NOMO-1 treated with DMSO at 0.1 percent for 48 hours (cell line): ENCODE data around the gene WDR27.

Experiments used
- DNase-seq: peaks from one replicate; lab custom pipeline; 2025; ENCODE audit not compliant: unreplicated experiment; lab: John Stamatoyannopoulos, UW

Gene WDR27

DNA sequence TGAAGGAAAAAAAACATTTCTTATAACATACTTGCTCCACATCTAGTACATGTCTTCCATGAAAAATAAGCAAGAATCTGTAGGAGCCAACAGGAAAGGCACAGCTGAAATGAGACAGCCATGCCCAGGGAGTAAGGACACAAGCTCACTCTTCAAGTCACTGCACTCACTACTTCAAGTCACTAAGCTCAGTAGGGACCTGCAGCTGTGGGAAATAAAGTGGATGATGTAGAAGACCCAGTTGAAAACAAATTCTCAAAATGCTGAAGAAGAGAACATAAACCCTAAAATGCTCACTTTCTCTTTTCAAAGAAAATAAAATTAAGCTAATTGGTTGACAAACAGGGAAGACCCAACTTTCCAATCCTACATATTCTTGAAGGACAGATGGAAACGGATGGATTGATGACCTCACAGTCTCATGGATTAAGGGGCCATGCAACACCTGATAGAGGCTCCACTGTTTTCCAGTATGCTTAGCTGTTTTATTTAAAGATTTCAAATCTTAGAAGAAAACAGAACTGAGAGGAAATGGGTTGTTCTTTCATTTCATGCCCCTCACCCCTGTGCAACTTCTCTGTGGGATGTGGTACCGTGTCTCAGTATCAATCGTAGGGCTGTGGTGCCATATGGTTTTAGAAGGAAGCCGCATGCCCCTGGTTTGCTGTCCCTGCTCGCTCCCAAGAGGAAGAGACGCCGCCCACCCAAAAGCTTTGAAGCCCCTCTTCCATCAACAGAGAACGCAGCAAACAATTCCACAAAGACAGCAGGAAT, 133.3 kb downstream of the WDR27 start:
- DNase-seq: no peak

DNA sequence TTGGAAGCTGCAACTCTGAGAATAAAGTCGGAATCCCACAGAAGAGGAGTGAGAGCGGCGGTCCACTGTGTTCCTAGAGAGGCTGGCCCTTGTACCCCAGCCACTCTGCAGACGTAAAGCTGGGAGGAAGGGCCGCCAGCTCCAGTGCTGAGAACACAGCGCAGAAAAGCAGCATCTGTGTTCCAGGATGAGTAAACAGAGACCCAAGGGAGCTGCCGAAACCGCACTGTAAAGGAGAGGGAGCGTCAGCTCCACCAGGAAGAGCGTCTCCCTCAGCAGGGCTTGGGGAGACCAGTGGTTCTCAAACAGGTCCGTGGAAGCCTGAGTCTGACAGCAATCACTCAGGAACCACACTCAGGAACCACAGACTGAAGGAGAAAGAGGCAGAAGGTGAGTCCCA, 134.0 kb downstream of the WDR27 start:
- no peak for DNase-seq

DNA sequence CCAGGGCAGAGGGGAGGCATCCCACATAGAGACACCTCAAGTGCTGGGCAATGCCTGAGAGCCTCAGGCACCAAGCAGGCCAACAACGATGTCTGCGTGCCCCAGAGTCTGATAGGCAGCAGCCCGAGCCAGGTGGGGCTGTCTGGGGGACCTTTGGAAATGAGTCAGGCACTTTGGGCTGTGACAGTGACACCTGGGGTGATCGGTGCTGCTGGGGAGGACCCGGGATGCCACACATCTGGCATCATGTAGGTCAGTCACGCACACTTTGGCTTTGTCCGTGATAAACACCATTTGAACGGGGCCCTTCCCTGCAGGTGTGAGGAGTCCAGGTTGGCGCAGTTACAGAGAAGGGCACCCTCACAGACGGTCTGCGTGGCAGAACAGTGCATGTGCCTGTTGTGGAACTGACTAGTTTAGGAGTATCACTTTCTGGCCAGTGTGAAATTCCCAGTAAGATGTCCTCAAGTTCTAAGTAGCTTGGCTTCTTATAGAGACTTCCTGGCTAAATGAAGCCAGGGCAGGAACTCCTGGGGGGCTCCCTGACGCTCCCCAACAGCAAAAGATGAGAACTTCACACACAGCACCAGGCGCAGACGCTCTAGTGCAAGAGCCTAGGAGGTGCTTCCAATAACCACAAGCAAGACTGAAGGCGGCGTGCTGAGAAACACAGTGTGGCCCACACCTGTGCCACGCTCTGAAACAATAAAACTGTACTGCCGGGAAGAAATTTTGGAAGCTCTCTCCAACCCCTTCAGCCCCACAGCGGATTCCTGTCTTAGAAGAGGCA, 134.7 kb downstream of the WDR27 start:
- DNase-seq: no peak

DNA sequence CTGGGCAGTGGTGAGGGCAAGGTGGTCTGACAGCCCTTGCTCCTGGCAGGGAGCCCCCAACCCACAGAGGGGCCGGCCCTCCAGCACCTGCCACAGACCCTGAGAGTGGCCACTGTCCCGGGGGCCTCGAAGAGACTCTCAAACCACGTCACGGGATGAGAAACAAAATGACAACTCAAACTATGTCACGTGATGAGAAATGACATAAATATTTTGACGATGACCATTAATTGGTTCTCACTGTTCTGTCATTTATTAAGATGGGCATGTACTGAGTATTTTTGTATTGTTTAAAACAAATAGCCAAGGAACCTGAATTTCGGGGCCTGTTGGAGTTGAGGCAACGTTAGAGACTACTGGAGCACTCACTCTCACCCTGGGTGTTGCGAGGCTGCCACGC, 135.5 kb downstream of the WDR27 start:
- DNase-seq: no peak

DNA sequence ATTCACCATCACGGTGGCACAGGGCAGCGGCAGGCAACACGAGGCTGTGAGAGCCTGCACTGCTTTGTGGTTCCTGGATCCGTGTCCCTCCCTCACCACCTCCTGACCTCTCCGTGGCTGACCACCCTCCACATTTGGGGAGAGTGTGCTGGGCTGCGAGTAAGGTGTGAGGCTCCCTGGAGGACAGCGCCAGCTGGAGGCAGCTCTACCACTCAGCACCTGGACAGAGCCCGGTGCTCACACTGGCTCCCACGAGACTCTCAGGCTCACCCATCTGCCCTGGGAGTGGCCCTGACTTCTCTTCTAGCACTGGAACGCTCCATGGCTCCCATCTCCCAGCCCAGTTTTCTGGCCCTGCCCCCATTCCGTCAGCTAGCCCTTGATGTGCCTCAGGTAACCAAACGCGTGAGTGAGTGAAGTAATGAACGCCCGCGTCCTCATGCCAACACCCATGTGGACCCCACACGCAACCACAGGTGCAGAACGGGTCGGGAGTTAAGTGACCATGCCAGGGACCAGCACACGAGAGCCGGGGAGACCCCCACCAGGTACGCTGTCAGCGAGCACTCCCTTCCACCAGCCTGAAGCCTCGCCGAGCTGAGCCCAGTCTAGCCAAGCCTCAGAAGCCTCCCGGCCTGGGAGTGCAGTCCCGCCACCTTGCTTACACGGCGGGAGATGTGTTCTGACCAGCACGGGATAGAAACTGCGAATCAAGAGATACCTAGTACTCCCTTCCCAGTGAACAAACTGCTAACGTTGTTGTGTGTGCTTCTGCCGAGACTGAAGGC, 137.2 kb downstream of the WDR27 start:
- DNase-seq: no peak

DNA sequence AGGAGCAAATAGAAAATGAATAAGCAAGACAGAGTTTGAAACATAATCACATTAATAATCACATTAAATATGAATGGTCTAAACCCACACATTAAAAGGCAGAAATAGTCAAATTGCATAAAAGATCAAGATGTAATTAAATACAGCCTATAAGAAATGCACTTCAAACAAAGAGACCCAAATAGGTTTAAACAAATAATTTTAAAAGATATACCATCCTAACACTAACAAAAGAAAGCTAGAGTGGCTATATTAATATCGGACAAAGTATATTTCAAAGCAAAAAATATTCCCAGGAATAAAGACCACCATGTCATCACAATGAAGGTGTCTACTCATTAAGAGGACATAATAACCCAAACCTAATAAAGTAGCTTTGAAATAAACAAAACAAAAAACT, 140.2 kb downstream of the WDR27 start:
- DNase-seq: no peak

DNA sequence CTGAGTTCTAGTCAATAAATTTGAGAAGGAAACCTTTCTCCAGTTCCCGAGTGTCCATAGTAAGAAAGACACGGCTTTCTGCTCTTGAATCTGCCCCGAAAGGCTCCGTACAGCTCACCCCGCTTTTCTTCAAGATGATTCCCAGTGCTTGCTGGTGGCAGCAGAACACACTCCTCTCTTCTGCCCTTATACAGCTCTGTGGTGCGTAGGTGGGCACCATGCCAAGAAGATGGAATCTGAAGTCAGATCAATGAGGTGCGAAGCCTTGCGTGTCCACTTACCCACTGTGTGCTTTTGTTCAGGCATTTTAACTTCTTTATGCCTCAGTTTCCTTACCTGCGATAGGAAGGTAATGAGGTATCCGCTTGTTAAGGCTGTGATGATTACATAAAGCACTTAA, 142.2 kb downstream of the WDR27 start:
- no peak for DNase-seq

DNA sequence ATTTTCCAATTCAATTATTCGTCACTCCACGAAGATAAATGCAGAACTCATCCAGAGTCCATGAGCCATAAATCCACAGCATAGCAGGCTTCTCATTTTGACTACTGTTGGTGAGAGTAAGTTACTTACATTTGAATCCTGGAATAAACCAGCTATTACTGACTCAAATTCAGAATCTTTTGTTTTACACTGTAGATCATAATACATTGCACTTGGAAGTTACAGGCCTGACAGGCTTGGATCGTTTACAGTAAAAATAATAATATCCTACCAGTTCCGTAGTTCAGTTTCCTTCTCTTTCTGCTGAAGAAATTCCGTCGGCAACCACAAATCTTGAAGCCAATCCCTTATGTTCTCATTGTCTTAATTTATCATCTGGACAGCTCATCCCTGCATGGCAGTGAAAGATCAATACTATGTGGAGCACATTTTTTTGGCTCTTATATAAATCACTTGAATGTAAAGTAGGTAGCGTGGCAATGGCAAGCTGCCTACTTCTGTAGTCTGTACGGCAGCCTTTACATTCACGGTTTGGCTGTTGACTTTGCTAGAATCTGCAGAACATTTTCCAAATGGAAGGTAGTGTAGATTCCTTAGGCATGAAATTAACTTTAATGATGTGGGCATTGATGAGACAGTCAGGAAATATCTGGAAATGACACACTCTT, 142.9 kb downstream of the WDR27 start:
- no peak for DNase-seq

DNA sequence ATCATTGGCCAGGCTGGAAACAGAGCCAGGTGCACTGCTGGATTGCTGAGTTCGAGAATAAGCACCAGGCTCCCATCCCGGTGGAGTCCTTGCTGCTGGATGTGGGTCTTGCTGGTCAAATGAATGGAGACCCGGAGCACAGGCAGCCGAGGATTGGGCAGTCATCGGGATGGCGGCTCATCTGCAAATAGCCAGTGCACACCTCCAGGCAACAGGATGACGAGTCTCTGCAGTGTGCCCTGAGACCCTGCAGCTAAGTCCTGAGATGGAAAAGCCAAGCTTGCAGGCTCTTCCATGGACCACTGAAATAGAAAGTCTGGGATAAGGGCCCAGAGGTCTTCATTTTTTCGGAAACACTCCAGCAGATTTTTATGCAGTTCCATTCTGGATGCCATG, 143.5 kb downstream of the WDR27 start:
- DNase-seq: no peak

DNA sequence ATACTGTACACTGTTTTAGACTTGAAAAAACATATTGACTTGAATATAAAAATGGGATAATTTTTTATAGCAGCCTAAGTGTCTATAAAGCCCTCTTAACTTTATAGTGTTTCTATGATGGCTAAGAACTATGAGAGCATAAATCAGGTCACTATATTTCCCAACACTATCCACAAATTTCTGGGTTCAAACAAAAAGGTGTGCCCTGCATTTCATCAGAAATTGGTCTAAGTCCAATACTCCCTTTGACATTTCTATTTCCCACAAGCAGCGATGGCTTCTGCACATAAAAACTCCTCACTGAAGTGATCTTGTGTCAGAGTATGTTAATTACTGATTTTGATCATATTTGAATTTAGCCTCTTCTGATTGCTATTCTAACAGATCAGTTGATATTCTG, 143.9 kb downstream of the WDR27 start:
- DNase-seq: no peak

DNA sequence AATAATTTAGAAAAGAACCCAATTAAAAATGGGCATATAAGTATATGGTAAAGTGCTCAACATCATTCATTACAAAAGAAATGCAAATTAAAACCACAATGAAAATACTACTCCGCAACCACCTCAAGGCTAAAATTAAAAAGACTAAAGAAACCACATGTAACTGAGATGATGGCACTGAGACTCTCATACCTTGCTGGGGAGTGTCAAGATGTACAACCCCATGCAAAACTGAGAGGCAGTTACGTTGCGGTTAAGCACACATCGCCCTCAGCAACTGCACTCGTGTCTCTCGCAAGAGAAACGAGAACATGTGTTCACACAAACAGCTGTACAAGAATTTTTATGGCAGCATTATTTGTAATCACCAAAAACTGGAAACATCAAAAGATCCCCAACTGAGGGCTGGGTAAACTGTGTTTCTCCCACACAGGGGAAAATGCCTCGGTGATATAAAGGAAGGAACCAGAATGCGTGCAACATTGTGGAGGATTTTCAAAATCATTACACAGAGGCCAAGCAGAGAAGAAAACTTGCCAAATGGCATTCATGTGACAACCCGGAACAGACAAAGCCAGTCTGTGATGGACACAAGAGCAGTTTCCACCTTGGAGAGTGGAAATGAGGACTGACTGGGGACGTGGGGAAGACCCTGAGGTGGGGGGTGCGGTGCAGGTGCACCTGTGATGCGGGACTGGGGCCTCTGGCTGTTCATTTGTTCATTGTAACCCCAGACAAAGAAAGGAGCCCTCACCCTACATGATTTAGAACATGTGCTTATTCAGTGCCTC, 144.9 kb downstream of the WDR27 start:
- DNase-seq: no peak

DNA sequence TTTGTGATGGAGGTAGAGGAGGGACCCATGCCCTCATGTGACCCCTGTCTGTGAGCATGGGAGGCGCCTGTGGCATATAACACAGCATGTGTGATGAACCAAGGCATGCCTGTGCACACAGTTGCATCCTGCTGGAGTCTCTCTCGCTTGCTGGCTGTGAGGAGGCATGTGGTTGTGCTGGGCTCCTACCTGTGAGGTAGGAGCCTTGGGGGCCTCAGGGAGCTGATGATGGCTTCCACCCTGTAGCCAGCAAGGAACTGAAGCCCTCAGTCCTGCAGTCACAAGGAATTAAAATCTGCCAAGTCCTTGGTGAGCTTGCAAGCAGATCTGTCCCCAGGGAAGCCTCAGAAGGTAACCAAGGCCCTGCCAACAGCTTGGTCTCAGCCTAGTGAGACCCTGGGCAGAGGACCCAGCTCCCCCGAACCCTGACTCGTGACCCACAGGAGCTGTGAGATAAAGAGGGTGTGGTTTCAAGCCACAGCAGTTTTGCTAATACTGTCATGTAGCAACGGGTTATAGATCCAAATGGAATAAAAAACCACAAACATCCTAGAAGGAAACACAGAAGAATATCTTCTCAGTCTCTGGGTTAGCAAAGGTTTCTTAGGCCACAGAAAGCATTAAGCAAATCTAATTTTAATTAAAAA, 145.7 kb downstream of the WDR27 start:
- DNase-seq: no peak

DNA sequence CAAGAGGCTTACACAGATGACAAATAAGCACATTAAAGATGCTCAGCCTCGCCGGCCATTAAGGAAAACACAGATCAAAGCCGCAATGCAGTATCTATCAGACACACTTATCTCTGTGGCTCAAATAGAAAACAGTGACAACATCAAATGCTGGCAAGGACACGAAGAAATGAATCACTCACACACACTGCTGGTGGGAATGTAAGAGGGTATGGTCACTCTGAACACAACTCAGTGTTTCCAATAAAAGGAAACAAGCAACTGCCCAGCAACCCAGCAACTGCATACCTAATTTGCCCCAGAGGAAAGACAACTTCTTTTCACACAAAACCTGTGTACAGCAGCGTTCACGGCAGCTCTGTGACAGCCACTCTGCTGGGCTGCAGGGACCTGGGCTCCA, 155.8 kb downstream of the WDR27 start:
- DNase-seq: no peak

DNA sequence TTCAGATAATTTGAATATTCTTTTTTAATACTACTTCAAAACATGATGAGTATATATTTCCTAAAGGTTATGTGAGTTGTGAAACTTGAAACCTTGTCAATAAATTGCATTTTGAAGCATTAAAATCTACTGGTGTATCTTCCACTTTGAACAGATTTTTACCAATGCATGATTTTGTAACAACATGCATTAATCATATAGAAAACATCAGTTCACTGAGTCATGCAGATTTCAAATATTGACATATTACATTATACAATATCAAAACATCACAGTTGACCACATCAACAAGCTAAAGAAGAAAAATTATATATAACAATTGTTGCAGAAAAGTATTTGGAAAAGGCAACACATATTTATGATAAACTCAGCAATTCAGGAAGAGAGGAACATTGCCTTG, 158.1 kb downstream of the WDR27 start:
- DNase-seq: no peak

DNA sequence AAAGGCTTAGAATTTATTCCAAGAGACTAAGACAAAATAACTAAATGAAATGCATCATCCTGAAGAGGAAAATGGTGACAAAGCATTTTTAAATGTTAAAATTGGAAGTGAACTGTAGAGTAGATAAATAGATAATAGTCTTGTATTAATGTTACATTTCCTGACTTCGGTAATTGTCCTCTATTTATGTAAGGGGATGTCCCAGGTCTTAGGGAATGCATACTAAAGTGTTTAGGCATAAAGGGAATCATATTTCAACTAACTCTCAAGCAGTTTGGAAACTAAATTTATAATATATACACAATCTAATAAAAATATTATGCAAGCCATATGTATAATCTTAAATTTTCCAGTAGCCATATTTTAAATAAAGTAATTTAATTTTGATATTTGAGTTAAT, 159.3 kb downstream of the WDR27 start:
- no peak for DNase-seq

DNA sequence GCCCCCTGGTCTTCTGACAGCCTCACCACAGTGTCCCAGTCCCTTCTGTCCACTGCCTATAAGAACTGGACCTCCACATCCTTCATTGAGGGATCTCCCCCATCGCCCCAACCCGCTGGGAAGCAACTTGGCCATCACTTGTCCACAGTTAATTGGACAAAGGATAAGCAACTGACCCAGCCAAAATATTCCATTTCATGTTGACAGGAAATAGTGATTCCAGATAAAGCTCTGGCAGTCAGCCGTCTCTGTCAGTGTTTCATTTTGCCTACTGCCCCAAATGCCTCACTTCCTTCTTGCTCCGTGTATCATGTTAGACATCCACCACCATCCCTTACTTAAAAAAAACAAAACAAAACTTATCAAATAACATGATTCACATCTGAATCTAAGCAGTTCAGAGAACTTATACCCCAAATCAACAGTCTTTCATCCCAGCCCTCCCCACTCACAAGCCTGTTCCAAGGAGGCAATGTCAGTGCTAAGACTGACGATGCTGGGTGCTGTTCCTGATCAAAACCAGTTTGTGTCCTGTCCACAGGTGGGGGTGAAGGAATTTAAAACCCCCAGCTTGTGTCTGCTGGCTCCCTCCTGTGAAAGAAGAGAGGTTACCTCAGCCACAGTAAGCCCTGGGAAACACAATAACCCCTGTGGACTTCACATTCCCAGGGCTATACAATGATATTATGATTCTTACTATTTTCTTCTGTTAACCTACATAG, 162.5 kb downstream of the WDR27 start:
- DNase-seq: no peak

DNA sequence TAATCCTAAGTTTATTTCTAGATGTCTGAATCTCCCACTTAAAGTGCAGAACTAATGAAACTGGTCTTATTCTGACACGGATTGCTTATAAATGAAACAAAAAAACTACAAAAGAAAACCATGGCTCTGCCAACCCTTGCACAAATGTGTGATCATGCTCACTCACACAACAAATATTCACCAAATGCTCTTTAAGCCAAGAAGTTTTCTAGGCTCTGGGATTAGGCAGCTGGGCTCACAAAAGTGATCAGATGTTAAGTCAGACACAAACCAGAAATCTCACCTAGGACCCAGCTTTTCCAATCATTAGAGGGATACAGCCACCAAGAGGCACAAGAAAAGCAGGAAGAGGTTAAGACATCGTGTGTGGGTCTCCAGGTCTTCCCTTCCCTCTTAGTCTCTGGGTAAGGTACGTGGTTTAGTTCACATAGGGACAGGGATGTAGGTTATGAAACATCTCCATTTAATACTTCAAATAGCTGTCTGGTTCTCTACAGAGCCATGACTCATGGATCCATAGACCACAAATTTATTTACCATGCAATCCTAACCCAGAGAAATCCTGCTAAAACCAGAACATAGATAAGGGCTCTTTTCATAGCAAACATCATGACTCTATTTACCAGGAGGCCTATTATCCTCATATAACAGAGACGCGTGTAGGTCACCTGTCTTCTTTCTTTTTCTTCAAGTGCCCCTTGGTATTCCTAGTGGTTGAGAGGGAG, 165.2 kb downstream of the WDR27 start:
- DNase-seq: no peak

DNA sequence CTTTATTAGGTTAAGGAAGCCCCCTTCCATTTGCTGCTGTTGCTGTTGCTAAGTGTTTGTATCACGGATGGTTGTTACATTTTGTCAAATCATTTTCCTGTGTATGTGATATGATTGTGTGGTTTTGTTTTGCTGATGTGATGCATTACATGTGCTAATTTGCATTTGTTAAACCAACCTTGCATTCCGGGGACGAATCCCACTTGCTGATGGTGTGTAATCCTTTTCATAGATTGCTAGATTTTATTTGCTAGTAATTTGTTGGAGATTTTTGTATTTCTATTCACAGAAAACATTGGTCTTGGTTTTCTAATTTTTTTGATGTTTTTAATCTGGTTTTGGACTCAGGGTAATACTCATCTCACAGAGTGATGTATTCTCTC, 167.8 kb downstream of the WDR27 start:
- DNase-seq: no peak
